Epithelial cell of proximal tubule (primary cell): ENCODE data around the gene RBM20. TPM values are rescaled to one million over a fixed set of nuclear protein-coding genes. Genes with fewer than 3 reads are reported as not detected.

Source experiments
- DNase-seq: peaks from one replicate; pipeline ENCODE4 v3.0.0-alpha.2; 2011; ENCODE audit warnings: low read depth
- H3K4me3 ChIP-seq: 2 replicates; pipeline ENCODE4 v1.5.1; 2011; ENCODE audit warnings: low read depth, mild to moderate bottlenecking, low read length
- total RNA-seq: library from RNA; depleted of rRNA; stranded (reverse); fragments of >200 nt; gene quantifications from 2 replicates; pipeline ENCODE4 v1.2.3, GENCODE V29; 2015
- TF ChIP-seq, protein P1 (sequence below): conservative IDR thresholded peaks from 2 replicates; pipeline ENCODE4 v1.5.1; 2012; ENCODE audit warnings: low read depth, mild to moderate bottlenecking, low read length

RBM20 gene
- total RNA-seq, 1 donor from 2014 or later: 0.46 TPM

DNA sequence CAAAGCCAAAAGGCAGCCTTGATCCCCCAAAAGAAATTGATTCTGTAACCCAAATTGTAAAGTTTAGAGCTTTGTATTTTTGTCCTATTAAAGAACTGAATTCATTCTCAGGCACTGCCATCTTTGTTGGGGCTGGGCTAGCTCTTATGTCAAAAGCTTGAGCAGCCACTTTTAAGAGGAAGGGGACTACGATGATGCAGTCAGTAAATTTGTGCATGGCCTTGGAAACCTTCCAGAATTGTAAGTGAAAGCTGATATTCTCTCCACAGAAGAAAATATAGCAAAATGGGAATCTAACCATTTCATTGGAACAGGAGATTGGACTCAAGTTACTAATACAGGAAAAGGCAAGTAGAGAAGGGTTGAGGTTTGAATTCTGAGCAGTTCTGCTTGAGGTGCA lies 50.1 kb downstream of the RBM20 start:
- no peak overlapping the region for H3K4me3 ChIP-seq
- TF ChIP-seq, protein P1, sequence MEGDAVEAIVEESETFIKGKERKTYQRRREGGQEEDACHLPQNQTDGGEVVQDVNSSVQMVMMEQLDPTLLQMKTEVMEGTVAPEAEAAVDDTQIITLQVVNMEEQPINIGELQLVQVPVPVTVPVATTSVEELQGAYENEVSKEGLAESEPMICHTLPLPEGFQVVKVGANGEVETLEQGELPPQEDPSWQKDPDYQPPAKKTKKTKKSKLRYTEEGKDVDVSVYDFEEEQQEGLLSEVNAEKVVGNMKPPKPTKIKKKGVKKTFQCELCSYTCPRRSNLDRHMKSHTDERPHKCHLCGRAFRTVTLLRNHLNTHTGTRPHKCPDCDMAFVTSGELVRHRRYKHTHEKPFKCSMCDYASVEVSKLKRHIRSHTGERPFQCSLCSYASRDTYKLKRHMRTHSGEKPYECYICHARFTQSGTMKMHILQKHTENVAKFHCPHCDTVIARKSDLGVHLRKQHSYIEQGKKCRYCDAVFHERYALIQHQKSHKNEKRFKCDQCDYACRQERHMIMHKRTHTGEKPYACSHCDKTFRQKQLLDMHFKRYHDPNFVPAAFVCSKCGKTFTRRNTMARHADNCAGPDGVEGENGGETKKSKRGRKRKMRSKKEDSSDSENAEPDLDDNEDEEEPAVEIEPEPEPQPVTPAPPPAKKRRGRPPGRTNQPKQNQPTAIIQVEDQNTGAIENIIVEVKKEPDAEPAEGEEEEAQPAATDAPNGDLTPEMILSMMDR: no peak
- no peak for DNase-seq

GRCh38 chr10:110694820-110695538 lies 50.8 kb downstream of the RBM20 start:
- no peak overlapping the region for H3K4me3 ChIP-seq
- DNase-seq: no peak
- TF ChIP-seq, protein P1: no peak

- TF ChIP-seq, protein P1: no peak
- DNase-seq: no peak
- no peak overlapping the region for H3K4me3 ChIP-seq
Observed at GRCh38 chr10:110695539-110695886, 51.4 kb downstream of the RBM20 start.

DNA sequence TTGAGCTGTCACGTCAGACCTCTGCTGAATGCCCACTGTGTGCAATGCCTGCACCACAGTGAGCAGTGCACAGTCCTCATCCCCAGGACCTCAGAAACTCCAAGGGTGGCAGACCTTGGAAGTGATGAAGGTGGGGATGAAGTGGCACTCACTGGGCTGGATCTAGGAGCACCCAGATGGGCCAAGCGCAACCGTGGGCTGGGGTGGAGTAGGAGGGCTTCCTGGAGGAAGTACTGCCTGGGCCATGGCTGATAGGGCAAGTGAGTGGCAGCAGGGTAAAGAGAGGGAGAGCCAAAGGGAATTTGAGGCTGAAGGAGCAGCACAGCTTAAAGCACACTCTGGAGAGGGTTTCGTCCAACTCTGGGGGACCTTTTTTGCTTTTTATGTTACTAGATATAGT lies 52.3 kb downstream of the RBM20 start:
- DNase-seq: no peak
- H3K4me3 ChIP-seq: no peak overlapping the region
- TF ChIP-seq, protein P1: no peak

DNA sequence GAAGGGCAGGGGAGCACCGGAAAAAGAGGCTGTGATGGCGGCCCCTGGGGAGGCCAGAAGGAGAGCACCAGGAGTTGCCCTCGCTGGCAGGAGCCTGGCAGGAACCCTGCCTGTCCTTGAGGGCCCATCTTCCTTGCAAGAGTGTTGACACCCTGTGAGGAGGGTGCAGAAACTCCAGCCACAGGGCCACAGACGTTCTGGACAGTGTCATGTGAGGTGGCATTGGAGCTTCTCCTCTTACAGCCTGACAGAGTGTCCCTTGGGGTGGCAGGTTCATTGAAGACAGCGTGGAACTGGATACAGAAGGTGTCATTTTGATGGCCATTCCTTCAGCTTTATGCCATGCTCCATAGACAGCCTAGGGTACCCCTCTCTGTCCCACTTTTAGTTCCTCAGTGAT lies 54.2 kb downstream of the RBM20 start:
- TF ChIP-seq, protein P1: no peak
- no peak overlapping the region for H3K4me3 ChIP-seq

GRCh38 chr10:110698782-110699201 lies 54.7 kb downstream of the RBM20 start:
- TF ChIP-seq, protein P1: no peak
- DNase-seq: no peak
- H3K4me3 ChIP-seq: no peak overlapping the region

More for the DNA sequence above, 54.2 kb downstream of the RBM20 start:
- no peak for DNase-seq

DNA sequence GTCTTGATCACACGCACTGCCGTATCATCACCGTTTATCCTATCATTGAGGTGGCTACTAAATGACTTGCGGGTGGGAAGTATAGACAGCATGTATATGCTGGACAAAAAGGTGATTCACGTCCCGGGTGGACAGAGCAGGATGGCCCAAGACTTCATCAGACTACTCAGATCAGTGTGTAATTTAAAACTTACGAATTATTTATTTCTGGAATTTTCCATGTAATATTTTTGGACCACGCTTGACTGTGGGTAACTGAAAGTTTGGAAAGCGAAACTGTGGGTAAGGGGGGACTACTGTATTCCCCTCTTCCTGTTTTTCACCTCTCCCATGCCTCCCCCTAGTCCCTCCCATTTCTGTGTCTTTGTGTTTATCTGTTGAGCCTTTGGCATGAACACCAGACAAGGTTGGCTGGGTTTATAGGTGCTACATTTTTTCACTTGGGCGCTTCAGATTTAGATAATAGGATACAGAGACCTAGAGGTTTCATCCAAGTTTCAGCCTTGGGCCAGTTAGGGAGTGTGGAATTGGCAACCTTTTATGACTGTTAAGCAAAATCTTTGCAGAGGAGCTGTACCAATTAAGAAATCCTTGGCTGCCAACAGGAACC lies 55.8 kb downstream of the RBM20 start:
- TF ChIP-seq, protein P1: no peak
- no peak for DNase-seq
- no peak overlapping the region for H3K4me3 ChIP-seq
